ENCODE data around the gene HSPA1B.
"Not testable (repeated sequence)": the region's sequence is repeated elsewhere in the genome, so short reads cannot be mapped to it uniquely, and the experiment has no call there.

HSPA1B gene

GRCh38 chr6:31827286-31828079, at the start of gene HSPA1B:
Gene HSPA1B, plus strand, starts transcription at chr6:31827738. Its CDS starts 213 bp downstream, at chr6:31827951.
- DNase-seq (ENCODE audit: low read depth in 3 of 3): peak; percentile 85 to 96 (median 86)

GRCh38 chr6:31778193-31778592, 49.3 kb upstream of the HSPA1B start:
- DNase-seq (ENCODE audit: low read depth in 3 of 3): no peak

DNA sequence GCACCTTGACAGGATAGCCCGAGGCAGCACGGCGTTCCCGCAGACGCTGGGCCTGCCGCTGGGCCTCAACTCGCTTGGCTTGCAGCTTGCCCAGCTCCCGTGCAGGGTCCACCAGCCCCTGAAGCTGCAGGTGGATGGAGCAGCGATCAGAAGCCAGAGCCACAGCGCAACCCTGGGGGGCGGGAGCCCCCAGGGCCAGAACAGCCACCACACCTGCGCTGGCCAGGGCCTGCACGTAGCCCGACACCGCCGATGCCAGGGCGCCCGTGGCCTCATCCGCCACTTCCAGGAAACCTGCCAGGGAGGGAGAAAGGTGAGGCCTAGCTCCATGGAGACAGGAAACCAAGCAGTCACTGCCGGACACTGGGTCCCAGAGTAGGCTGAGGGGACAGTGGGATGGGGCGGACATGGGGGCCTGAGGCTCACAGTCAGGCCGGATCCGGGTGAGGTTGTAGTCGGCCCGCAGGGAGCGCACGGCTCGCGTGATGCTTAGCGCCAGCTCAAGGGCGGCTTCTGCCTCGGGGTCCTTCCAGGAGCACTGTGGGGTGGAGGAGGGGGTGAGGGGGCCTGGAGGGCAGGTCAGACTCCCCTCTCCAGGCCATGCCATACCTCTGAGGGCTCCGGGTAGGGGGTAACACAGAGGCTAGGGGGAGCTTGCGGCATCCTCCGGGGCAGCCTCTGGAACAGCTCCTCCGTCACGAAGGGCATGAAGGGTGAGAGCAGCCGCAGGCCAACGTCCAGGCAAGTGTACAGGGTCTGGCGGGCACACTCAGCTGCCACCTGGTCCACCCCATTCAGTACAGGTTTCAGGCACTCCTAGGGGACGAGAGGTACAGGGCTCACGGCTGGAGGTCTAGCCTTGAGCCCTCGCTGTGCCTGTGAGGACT, 48.3 kb upstream of the HSPA1B start:
- no peak for DNase-seq (ENCODE audit: low read depth in 3 of 3)

DNA sequence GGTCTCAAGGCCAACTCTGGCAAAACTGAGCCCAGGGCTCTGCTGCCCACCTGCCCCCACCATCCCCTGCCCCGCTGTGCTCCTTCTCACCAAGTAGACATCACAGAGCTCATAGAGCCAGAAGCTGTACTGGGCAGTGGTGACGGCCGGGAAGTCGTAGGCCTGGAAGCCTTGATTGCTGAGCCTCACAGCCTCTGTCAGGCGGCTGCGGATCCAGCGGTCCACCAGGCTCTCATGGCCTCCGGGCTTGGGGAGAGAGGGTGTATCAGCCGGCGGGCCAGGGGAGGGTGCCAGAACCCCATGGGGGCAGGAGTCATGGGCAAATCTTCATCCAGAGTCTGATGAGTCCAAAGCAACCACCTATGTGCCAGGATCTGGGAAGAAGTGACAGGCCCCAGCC, 47.6 kb upstream of the HSPA1B start:
- DNase-seq (ENCODE audit: low read depth in 3 of 3): no peak

GRCh38 chr6:31780507-31781243, 46.9 kb upstream of the HSPA1B start:
- DNase-seq (ENCODE audit: low read depth in 3 of 3): no peak

GRCh38 chr6:31781244-31782125, 46.1 kb upstream of the HSPA1B start:
- no peak for DNase-seq (ENCODE audit: low read depth in 3 of 3)

GRCh38 chr6:31782126-31782855, 45.2 kb upstream of the HSPA1B start:
- DNase-seq (ENCODE audit: low read depth in 3 of 3): no peak

DNA sequence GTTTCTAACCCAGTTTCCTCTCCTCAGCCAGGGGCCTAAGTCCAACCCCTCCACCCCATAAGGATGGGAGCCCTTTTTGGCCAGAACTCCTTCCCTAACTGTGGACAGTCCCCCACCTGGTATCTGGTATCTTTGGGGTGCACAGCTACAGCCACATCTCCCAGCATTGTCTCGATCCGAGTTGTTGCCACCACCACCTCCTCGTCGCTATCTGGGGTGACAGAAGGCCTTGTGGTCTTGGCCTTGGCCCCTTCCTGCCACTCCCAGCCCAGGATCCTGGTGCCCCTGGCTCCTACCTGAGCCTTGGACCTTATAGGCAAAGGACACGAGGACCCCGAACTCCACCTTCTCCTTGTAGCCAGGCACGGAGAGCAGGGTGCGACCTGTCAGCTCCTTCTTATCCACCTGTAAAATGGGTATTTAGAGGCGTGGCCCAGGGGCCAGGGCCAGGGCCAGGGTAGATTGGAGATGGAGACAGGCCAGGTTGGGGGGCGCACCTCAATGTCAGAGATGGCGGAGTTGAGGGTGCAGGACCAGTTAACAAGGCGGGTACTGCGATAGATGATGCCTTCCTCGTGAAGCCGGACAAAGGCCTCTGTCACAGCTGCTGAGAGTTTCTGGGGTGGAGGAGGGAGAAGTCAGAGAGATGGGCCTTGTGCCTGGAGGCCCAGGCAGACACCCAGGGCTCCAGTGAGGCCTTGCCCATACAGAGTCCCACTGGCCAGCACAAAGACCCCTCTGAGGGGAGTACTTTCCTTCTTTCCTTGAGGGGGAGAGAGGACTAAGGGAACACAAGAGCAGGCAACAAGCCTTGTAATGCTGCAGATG, 43.2 kb upstream of the HSPA1B start:
- no peak for DNase-seq (ENCODE audit: low read depth in 3 of 3)

DNA sequence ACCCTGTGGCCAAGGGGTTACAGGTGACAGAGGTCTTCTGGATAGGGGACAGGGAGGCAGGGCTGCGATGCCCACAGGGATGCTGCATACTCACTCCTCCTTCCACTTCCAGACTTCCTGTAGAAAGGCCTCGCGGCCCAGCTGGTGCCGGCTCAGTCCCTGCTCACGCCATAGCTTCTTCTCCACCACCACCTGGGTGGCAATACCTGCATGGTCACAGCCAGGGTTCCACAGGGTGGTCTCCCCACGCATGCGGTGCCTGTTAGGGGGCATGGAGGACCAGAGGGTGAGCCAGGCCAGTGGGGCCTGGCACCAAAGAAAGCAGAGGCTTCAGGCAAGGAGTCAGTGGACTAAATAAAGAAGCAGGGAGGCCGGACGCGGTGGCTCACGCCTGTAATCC, 42.1 kb upstream of the HSPA1B start:
- DNase-seq (ENCODE audit: low read depth in 3 of 3): no peak

GRCh38 chr6:31791324-31792089, 36.0 kb upstream of the HSPA1B start:
- peak in 1 of 3 experiments; percentile 39 for DNase-seq (ENCODE audit: low read depth in 3 of 3)

- DNase-seq (ENCODE audit: low read depth in 3 of 3): no peak
Measured at GRCh38 chr6:31792090-31792374, 35.5 kb upstream of the HSPA1B start.

GRCh38 chr6:31792761-31793171, 34.8 kb upstream of the HSPA1B start:
- no peak for DNase-seq (ENCODE audit: low read depth in 3 of 3)

- not testable (repeated sequence) for DNase-seq (ENCODE audit: low read depth in 3 of 3)
Measured at GRCh38 chr6:31793927-31794245, 33.7 kb upstream of the HSPA1B start.

GRCh38 chr6:31794294-31794865, 33.2 kb upstream of the HSPA1B start:
- no peak for DNase-seq (ENCODE audit: low read depth in 3 of 3)

GRCh38 chr6:31794866-31795615, 32.5 kb upstream of the HSPA1B start:
- DNase-seq (ENCODE audit: low read depth in 3 of 3): no peak

GRCh38 chr6:31795616-31796298, 31.8 kb upstream of the HSPA1B start, which contains the start of gene VARS1:
Gene VARS1, minus strand, starts transcription at chr6:31795752. Its CDS starts 535 bp downstream, at chr6:31795217.
- DNase-seq (ENCODE audit: low read depth in 3 of 3): peak; percentile 68 to 84 (median 69)

DNA sequence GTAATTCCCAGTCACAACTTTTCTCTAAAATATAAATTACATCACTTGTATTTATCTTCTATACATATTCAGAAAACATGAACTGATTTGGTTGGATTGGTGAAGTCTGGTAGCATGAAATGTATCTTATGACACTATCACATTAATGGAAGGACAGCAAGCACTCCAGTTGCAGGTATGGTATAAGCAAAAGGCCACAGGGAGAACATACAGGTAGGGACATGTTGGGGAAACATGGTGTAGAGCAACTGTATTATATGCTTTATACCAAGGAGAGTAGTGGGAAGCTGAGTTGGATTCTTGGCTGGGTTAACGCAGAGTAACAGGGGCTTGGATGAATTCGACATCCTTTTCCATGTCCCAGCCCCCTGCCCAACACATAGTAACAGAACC, 30.5 kb upstream of the HSPA1B start:
- DNase-seq (ENCODE audit: low read depth in 3 of 3): no peak

All from stimulated activated CD4-positive, alpha-beta T cell treated with anti-CD3 and anti-CD28 coated beads, TNF-alpha, amount 100 ng/mL, for 24 hours (primary cell).